MG63 (cell line): Measurements from ENCODE around the gene AVEN. TPM values are rescaled to one million over a fixed set of nuclear protein-coding genes. Genes with fewer than 3 reads are reported as not detected.

Experiments
- DNase-seq: peaks from one replicate; pipeline ENCODE4 v3.0.0-alpha.2; 2020
- H3K27me3 ChIP-seq: fragments of 250-450 bp; sonication (Bioruptor Pico); 2 replicates; pipeline ENCODE4 v1.5.1; 2020; ENCODE audit warnings: mild to moderate bottlenecking, moderate library complexity
- H3K36me3 ChIP-seq: fragments of 250-450 bp; sonication (Bioruptor Pico); 2 replicates; pipeline ENCODE4 v1.5.1; 2020; ENCODE audit warnings: mild to moderate bottlenecking, moderate library complexity
- H3K4me3 ChIP-seq: fragments of 250-450 bp; sonication (Bioruptor Pico); 2 replicates; pipeline ENCODE4 v1.5.1; 2020; ENCODE audit warnings: mild to moderate bottlenecking, moderate library complexity
- H3K9me3 ChIP-seq: fragments of 250-450 bp; sonication (Bioruptor Pico); 2 replicates; pipeline ENCODE4 v1.5.1; 2020; ENCODE audit warnings: mild to moderate bottlenecking, moderate library complexity
- total RNA-seq: library from RNA; depleted of rRNA; stranded (reverse); fragments of >200 nt; shearing (Covaris generic); gene quantifications from 2 replicates; pipeline ENCODE4 v1.2.3, GENCODE V29; 2014; ENCODE audit warnings: low replicate concordance

The AVEN gene
- total RNA-seq, 1 experiment from 2014 or later, result 28.9 TPM

DNA sequence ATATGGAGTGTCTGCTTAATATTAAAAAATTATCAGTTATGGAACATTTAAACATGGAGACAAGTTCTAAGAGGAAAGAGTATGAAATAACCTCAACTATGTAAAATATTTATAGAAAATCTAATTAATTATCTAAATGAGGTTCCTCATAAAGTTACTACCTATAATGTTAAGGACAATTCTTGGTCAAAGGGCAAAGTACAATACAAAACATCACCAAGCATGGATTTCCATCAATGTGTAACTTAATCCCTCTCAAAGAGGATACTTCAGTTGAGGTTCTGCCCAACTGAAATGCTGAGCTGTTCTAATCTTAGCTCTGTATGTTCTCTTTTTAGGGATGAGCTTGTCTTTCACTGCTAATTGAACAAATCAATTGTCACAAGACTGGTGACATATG lies 126.7 kb downstream of the AVEN start:
- Histone ChIP-seq H3K9me3 (no peaks in the 10 kb centered on the region), H3K36me3 (no peaks in the 10 kb centered on the region), H3K4me3 (no peak overlapping the region), H3K27me3 (no peaks in the 10 kb centered on the region)
- DNase-seq, result no peak

DNA sequence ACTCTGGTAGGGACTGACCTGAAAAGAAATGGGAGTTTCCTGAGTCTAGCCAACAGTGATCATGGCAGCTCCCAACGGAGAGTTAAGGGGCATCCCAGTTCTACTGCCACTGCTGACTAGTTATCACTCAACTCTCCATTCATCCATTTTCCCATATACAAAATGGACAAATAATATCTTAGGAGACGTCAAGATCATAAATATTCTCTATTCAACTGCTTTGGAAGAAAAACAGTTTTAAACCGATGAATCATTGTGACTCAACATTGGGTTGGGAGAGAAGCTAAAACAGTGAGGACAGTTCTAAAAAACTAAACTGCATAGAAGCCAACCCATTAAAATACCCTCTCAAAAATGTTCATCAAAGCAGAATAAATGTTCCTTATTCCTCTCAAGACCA lies 128.3 kb downstream of the AVEN start:
- Histone ChIP-seq H3K4me3 (no peak overlapping the region), H3K27me3 (no peaks in the 10 kb centered on the region), H3K9me3 (no peaks in the 10 kb centered on the region), H3K36me3 (no peaks in the 10 kb centered on the region)
- no peak for DNase-seq

GRCh38 chr15:33908406-33908805 lies 130.6 kb downstream of the AVEN start:
- no peaks in the 10 kb centered on the region for H3K9me3 ChIP-seq
- no peak for DNase-seq
- H3K4me3 ChIP-seq, result no peak overlapping the region
- no peaks in the 10 kb centered on the region for H3K27me3 ChIP-seq
- no peaks in the 10 kb centered on the region for H3K36me3 ChIP-seq

- Histone ChIP-seq H3K27me3 (no peaks in the 10 kb centered on the region), H3K4me3 (no peak overlapping the region), H3K9me3 (no peaks in the 10 kb centered on the region), H3K36me3 (no peaks in the 10 kb centered on the region)
- DNase-seq, result no peak
Measured at GRCh38 chr15:33907326-33907725, 131.7 kb downstream of the AVEN start.

DNA sequence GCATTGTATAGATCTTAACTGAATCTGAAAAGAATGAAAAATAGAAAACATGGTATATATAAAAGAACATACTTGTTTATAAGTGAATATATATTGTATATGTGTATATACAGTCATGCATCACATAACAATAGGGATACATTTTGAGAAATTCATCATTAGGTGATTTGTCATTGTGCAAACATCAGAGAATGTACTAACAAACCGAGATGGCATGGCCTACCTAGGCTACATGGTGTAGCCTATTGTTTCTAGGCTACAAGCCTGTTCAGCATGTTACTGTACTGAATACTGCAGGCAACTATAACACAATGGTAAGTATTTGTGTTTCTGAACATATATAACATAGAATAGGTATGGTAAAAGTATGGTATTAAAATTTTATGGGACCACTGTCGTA lies 135.3 kb downstream of the AVEN start:
- Histone ChIP-seq H3K9me3 (no peaks in the 10 kb centered on the region), H3K27me3 (no peaks in the 10 kb centered on the region), H3K4me3 (no peak overlapping the region), H3K36me3 (no peaks in the 10 kb centered on the region)
- DNase-seq, result no peak

- no peaks in the 10 kb centered on the region for H3K9me3 ChIP-seq
- no peak for DNase-seq
- H3K4me3 ChIP-seq, result no peak overlapping the region
Measured at GRCh38 chr15:33902043-33902442, 137.0 kb downstream of the AVEN start.

GRCh38 chr15:33894193-33894592 lies 144.8 kb downstream of the AVEN start:
- Histone ChIP-seq H3K9me3 (no peaks in the 10 kb centered on the region), H3K4me3 (no peak overlapping the region), H3K36me3 (no peaks in the 10 kb centered on the region), H3K27me3 (no peaks in the 10 kb centered on the region)
- DNase-seq, result no peak

More at GRCh38 chr15:33902043-33902442, 137.0 kb downstream of the AVEN start:
- Histone ChIP-seq H3K27me3 (no peaks in the 10 kb centered on the region), H3K36me3 (no peaks in the 10 kb centered on the region)

DNA sequence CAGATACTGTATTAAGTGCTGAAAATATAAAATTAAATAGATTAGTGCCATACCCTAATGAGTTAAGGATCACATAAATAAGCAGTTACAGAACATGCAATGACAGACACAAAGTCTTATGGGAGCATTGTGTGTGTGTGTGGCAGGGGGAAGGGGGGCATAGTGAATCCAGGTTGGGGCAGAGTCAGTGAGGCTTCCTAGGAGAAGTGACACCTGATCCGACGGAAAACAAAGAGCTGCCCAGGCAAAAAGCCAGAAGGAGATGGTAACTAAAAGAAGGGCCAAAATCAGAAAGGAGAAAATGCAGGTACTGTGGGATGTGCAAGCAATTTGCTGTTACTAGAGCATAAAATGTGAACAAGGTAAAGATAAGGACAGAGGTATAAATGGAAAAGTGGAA lies 150.8 kb downstream of the AVEN start:
- Histone ChIP-seq H3K9me3 (no peaks in the 10 kb centered on the region), H3K36me3 (no peaks in the 10 kb centered on the region), H3K27me3 (no peaks in the 10 kb centered on the region), H3K4me3 (no peak overlapping the region)
- DNase-seq, result no peak

- no peaks in the 10 kb centered on the region for H3K27me3 ChIP-seq
- H3K4me3 ChIP-seq, result no peak overlapping the region
- no peaks in the 10 kb centered on the region for H3K9me3 ChIP-seq
- no peak for DNase-seq
- no peaks in the 10 kb centered on the region for H3K36me3 ChIP-seq
Measured at GRCh38 chr15:33882921-33883320, 156.1 kb downstream of the AVEN start.

DNA sequence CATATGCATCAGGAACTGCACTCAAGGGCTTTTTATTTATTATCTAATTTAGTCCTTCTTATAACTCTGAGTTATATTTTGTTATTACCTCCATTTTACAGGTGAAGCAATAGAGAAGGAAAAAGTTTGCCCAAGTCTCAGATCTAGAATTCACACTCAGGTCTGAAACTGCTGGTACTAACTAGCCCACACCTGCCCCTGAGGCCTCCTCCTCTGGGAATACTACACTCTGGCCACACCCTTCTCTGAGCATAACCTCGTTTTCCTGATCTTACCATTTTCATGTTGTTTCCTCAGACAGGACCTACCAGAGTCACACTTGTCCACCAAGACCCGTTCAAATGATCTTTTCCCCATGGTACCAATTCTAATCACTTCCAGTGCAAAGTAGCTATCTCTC lies 164.8 kb downstream of the AVEN start:
- DNase-seq, result no peak
- H3K27me3 ChIP-seq, result no peaks in the 10 kb centered on the region
- H3K36me3 ChIP-seq, result no peaks in the 10 kb centered on the region
- H3K9me3 ChIP-seq, result no peaks in the 10 kb centered on the region
- no peak overlapping the region for H3K4me3 ChIP-seq

GRCh38 chr15:33872416-33873106 lies 166.4 kb downstream of the AVEN start:
- DNase-seq, result no peak
- H3K9me3 ChIP-seq, result no peaks in the 10 kb centered on the region
- no peak overlapping the region for H3K4me3 ChIP-seq
- H3K27me3 ChIP-seq, result no peaks in the 10 kb centered on the region
- H3K36me3 ChIP-seq, result no peaks in the 10 kb centered on the region

- no peaks in the 10 kb centered on the region for H3K36me3 ChIP-seq
- no peaks in the 10 kb centered on the region for H3K9me3 ChIP-seq
- no peaks in the 10 kb centered on the region for H3K27me3 ChIP-seq
- no peak overlapping the region for H3K4me3 ChIP-seq
- no peak for DNase-seq
Measured at GRCh38 chr15:33871980-33872379, 167.0 kb downstream of the AVEN start.

DNA sequence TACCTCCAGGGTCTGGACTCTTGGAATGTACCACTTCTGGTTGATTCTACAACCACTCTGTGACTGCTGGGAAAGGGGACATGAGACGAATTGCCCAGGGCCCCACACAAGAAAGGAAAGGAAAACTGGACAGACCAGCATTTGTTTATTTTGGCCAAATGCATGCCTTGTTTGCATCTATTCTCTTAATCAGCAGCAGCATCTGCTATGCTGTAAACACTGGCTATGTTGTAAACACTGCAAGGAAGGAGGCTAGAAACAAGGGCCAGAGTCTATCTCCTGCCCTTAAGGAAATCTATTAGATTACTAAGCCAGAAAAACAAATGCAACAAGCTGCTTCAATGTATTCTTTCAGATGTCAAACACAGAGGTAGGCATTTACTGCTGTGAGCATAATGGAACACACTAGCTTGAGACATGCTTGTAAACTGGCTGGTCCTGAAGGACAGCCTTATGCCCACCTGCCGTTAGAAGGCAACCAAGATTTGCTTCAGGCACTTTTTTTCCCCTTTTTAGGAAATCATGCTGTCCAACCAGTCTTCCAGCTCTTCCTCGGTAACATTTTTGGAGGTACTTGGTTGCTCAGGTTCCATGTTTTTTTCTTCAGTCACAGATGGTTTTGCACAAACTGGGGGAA lies 172.8 kb downstream of the AVEN start:
- Histone ChIP-seq H3K4me3 (no peak overlapping the region), H3K9me3 (no peaks in the 10 kb centered on the region), H3K27me3 (no peaks in the 10 kb centered on the region), H3K36me3 (peaks cover 4% of the 10 kb centered on the region; the same call in 1 of the 2 replicates)
- no peak for DNase-seq

- H3K4me3 ChIP-seq, result no peak overlapping the region
- H3K9me3 ChIP-seq, result no peaks in the 10 kb centered on the region
- no peaks in the 10 kb centered on the region for H3K27me3 ChIP-seq
- no peak for DNase-seq
- peaks cover 4% of the 10 kb centered on the region; the same call in 1 of the 2 replicates for H3K36me3 ChIP-seq
Measured at GRCh38 chr15:33865416-33865815, 173.6 kb downstream of the AVEN start.

DNA sequence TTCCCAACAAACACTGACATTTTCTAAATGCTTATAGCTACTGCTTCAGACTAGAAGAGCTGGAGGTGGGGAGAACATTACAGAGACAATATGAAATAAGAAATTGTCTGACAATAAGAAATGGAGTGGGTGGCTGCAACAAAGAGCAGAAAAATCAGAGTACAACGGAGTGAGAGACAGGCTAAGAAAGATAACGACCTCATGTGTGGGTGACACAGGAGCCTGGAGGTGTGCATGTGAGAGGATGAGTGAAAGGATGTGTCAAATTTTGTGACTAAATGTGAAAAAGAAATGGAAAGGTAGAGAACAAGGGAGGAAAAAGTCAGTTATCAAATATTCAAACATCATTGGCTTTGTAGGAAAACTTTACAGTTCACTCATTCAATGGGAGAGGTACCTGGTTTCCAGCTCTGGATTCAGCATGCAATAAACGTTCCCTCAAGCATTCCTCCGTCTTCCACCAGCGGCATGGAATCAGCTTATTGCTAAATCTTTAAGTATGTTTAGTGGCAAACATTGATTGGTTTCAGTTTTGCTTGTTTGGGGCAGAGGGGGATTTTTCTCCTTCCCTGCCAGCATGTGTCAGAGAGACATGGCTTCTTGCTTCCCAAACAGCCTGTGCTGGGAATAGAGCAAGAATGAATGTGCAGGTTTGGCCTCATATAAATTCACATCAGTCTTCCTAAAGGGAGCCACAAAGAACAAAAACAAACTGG lies 174.5 kb downstream of the AVEN start:
- Histone ChIP-seq H3K36me3 (peaks cover 4% of the 10 kb centered on the region; the same call in 1 of the 2 replicates), H3K4me3 (no peak overlapping the region), H3K27me3 (no peaks in the 10 kb centered on the region), H3K9me3 (no peaks in the 10 kb centered on the region)
- DNase-seq, result no peak

GRCh38 chr15:33860754-33861153 lies 178.2 kb downstream of the AVEN start:
- no peak overlapping the region for H3K4me3 ChIP-seq
- no peaks in the 10 kb centered on the region for H3K27me3 ChIP-seq
- no peaks in the 10 kb centered on the region for H3K9me3 ChIP-seq
- no peaks in the 10 kb centered on the region for H3K36me3 ChIP-seq
- peak; percentile 49 for DNase-seq

DNA sequence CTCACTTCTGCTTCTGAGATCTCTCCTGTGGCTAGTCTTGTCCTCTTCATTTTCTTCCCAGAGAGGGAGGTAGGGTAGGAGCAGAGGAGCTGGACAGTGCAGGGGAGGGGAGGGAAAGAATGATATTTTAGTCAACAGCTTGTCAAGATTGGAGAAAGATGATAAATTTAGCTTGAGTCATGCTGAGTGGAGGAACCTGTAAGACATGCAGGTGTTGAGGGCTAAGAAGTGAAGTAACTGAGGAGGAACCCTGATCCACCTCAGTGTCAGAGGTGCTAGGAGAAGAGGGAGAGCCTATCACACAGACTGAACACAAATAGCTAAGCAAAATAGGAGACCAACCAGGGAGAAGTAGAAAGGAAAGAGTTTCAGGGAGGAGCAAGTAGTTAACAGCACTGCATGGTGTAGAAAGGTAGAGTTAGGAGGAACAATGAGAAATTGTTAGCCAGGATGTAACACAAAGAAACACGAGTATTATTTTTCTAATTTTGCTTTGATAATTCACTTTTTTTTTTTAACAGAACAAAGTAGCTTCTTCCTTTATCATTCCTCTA lies 178.9 kb downstream of the AVEN start:
- H3K4me3 ChIP-seq, result no peak overlapping the region
- no peaks in the 10 kb centered on the region for H3K27me3 ChIP-seq
- DNase-seq, result no peak

More for the DNA sequence above, 178.9 kb downstream of the AVEN start:
- no peaks in the 10 kb centered on the region for H3K9me3 ChIP-seq
- H3K36me3 ChIP-seq, result no peaks in the 10 kb centered on the region
